Sigmoid colon (tissue), 4 donors: ENCODE results near the gene BIRC5.

Experiments
- POLR2A ChIP-seq, 2 donors: fragments of 450-650 bp; IDR thresholded peaks; one replicate each; pipeline ENCODE4 v1.6.1; 2016; ENCODE audit warnings: antibody characterized with exemption in 2 of 2, mild to moderate bottlenecking in 2 of 2, moderate library complexity in 2 of 2
- POLR2AphosphoS5 ChIP-seq, 4 donors: sonication (generic); formaldehyde crosslinking; IDR thresholded peaks; one replicate each; pipeline ENCODE4 v1.6.1; 2017; ENCODE audit warnings: antibody characterized with exemption in 4 of 4
- TF ChIP-seq, protein P1 (sequence below), 4 experiments: fragments of 450-650 bp in 3 of 4; fragments of 200-600 bp in 1 of 4; IDR thresholded peaks; one replicate each; pipeline ENCODE4 v1.5.1; 2016 to 2019; ENCODE audit warnings: antibody characterized with exemption in 4 of 4, mild to moderate bottlenecking in 3 of 4, moderate library complexity in 2 of 4

DNA sequence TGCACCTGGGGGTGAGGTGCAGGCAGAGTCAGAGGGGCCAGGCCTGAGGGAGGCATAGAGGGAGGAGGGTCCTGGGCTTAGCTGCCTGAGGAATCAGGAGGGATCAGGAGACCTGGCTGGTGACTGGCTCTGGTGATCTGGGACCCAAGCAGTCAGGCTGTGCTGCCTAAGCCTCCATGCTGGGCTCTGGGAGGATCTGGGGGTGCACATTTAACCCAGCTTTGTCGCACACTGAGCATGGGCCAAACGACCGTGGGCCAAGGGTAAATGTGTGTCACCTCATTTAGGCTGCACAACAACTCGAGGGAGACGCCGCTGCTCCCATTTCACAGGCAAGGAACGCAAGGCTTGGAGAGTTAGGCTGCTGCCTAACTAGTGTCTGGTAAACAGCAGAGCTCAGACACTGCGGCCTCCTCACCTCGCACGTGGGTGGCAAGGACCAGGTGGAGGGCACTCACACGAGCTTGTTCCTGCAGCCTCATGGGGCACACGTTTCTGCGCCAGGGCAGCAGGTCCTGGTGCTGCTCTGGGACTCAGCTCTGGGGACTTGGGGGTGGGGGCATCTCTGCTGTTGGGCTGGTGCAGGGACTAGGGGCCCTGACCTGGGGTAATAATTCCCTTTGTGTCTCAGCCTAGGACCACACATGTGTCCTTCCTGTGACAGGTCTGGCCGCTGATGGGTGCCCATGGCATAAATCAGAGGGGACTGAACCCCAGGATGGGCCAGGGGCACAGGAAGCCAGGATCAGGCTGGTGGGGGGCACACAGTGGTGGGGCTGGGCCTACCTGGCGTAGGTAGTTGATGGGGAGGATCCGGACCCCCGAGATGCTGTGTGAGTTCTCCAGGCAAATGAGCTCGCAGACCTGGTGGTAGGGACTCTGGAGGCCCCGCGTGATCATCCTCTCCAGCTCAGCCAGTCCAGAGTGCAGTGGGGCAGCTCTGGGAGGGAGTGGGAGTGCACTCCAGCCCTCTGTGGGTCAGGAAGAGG is 36.1 kb downstream of the BIRC5 start:
- TF ChIP-seq, protein P1, sequence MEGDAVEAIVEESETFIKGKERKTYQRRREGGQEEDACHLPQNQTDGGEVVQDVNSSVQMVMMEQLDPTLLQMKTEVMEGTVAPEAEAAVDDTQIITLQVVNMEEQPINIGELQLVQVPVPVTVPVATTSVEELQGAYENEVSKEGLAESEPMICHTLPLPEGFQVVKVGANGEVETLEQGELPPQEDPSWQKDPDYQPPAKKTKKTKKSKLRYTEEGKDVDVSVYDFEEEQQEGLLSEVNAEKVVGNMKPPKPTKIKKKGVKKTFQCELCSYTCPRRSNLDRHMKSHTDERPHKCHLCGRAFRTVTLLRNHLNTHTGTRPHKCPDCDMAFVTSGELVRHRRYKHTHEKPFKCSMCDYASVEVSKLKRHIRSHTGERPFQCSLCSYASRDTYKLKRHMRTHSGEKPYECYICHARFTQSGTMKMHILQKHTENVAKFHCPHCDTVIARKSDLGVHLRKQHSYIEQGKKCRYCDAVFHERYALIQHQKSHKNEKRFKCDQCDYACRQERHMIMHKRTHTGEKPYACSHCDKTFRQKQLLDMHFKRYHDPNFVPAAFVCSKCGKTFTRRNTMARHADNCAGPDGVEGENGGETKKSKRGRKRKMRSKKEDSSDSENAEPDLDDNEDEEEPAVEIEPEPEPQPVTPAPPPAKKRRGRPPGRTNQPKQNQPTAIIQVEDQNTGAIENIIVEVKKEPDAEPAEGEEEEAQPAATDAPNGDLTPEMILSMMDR (IDR thresholded peaks at IDR 0.05), result no peak
- TF ChIP-seq POLR2A (IDR thresholded peaks at IDR 0.05) (no peak), POLR2AphosphoS5 (IDR thresholded peaks at IDR 0.05) (no peak)
